Stomach (tissue), 4 donors: ENCODE data around the gene CSMD2.

ENCODE experiments used
- POLR2A ChIP-seq, 4 donors: fragments of 450-650 bp; IDR thresholded peaks; one replicate each; pipeline ENCODE4 v1.6.1; 2016; ENCODE audit warnings: antibody characterized with exemption in 4 of 4, control low read depth in 2 of 4, mild to moderate bottlenecking in 1 of 4, moderate library complexity in 1 of 4
- TF ChIP-seq, protein P1 (sequence below), 7 experiments: fragments of 450-650 bp in 4 of 7; fragments of 200-600 bp in 3 of 7; sonication (generic) in 3 of 7; IDR thresholded peaks; one replicate each; pipeline ENCODE4 v1.5.1; 2016 to 2019; ENCODE audit warnings: antibody characterized with exemption in 7 of 7, control low read depth in 2 of 7, mild to moderate bottlenecking in 1 of 7

DNA sequence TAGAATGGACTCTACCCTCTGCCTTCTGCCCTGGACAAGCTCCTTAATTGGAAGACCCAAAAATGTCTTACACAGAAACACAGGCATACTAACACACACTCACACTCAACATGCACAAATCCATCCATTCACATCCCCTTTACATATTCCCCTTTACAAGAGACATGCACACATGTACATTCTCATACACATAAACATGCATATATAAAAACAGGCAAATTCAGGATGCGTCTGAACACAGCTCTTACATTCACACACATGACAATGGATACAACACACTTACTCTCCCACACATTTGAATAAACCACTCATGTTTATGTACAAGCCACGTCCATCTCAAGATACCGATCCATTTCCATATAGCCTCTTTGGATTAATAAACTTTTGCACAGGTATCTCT is 216.7 kb downstream of the CSMD2 start:
- TF ChIP-seq, protein P1, sequence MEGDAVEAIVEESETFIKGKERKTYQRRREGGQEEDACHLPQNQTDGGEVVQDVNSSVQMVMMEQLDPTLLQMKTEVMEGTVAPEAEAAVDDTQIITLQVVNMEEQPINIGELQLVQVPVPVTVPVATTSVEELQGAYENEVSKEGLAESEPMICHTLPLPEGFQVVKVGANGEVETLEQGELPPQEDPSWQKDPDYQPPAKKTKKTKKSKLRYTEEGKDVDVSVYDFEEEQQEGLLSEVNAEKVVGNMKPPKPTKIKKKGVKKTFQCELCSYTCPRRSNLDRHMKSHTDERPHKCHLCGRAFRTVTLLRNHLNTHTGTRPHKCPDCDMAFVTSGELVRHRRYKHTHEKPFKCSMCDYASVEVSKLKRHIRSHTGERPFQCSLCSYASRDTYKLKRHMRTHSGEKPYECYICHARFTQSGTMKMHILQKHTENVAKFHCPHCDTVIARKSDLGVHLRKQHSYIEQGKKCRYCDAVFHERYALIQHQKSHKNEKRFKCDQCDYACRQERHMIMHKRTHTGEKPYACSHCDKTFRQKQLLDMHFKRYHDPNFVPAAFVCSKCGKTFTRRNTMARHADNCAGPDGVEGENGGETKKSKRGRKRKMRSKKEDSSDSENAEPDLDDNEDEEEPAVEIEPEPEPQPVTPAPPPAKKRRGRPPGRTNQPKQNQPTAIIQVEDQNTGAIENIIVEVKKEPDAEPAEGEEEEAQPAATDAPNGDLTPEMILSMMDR (IDR thresholded peaks at IDR 0.05) = no peak
- no peak for TF ChIP-seq POLR2A (IDR thresholded peaks at IDR 0.05)
